HG02642 (cell line): ENCODE results near the gene HYLS1.

ENCODE experiments used
- ATAC-seq: cut with Tn5 transposase; IDR thresholded peaks from one replicate; pipeline ENCODE4 v1.9.1; 2021; ENCODE audit warnings: mild to moderate bottlenecking; ENCODE audit not compliant: unreplicated experiment, poor library complexity

HYLS1 gene

DNA sequence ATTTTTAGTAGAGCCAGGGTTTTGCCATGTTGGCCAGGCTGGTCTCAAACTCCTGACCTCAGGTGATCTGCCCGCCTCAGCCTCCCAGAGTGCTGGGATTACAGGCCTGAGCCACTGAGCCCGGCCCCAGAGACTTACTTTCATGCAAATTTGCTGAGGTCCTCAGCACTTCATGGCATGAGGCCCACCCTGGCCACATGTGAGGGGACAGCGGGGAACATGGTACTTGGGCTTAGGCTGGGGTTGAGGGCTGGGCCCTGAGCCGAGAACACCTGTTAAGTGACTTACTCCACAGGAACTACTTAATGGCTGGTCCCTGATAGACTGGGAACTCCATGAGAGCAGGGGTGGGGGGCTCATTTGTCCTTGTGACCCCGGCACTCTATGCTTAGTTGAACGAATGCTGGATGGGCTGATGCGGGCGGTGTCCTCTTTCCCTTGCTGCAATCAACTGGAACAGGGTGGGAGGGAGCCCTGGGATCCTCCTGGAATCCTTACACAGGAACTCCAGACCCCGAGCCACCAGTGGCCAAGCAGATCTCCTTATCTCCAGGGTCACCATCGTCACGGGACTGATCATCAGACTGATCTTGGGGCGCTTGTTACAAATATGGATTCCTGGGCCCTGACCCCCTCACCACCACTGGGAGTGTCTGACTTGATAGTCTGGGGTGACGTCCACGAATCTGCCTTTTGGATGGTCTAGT, 59.4 kb downstream of the HYLS1 start:
- no peak for ATAC-seq

GRCh38 chr11:125947419-125948277, 60.2 kb downstream of the HYLS1 start:
- ATAC-seq = no peak

GRCh38 chr11:125948278-125949051, 61.0 kb downstream of the HYLS1 start:
- no peak for ATAC-seq

- no peak for ATAC-seq
Measured at GRCh38 chr11:125949271-125950177, 62.1 kb downstream of the HYLS1 start.

GRCh38 chr11:125950178-125950490, 62.7 kb downstream of the HYLS1 start:
- no peak for ATAC-seq
